Placental epithelial cell (primary cell): ENCODE measurements around the gene CDS1. TPM values are rescaled to one million over a fixed set of nuclear protein-coding genes. Genes with fewer than 3 reads are reported as not detected.

ENCODE experiments used
- small RNA-seq: library from RNA; depleted of rRNA; stranded (forward); fragments of <200 nt; gene quantifications from one replicate; pipeline ENCODE3, GENCODE V24; 2012
- total RNA-seq: library from RNA; depleted of rRNA; stranded (reverse); fragments of >200 nt; gene quantifications from 2 replicates; pipeline ENCODE4 v1.2.3, GENCODE V29; 2012

Gene CDS1
- total RNA-seq: 11.8 and 22.9 TPM in 2 replicates

DNA sequence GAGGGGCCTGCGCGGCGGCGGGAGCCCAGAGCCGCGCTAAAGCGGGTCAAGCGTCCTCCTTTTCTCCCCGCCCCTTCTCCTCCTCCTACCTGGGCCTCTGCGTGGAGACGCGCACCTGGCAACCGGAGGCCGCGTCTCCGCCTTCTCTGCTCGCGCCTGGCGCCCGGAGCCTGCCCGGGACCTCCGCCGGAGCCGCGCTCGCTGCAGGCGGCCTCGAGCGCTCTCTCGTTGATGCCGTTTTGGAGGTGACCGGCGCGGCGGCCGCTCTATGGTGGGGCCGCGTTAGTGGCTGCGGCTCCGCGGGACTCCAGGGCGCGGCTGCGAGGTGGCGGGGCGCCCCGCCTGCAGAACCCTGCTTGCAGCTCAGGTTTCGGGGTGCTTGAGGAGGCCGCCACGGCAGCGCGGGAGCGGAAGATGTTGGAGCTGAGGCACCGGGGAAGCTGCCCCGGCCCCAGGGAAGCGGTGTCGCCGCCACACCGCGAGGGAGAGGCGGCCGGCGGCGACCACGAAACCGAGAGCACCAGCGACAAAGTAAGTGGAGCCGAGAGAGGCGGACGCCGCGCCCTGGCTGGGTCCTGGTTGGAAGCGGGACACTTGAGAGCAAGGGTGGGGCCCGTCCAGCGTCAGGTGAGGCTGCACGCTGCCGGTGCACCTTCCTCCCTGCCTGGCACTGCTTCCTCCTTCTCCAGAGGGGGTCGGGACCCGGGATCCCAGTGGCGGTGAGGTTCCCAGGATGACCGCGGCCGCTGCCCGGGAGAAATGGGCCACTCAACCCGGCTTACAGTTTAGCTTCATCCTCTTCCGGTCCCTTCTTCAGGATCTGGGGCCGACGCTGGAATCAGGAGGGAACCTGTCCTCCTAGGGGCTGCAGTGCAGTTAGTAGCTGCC, at the start of gene CDS1:
CDS1 (plus strand) TSS at position 140 of the 888 bp plus-strand sequence; CDS start at position 415, 275 bp downstream.

Small RNAs within 50 kb of the gene (small RNA-seq; reads per million reads assigned to genes)
- gene RN7SL552P: not detected
- not detected for gene RPL3P13

Other genes starting within 250 kb of the CDS1 start
- gene NKX6-1, start 83.8 kb upstream of the CDS1 start, total RNA-seq: 0.11 TPM in 1 of 2 replicates, not detected in the other